ENCODE measurements around the gene ELFN2.
"Not testable (repeated sequence)": the region's sequence is repeated elsewhere in the genome, so short reads cannot be mapped to it uniquely, and the experiment has no call there.

The ELFN2 gene, protein sequence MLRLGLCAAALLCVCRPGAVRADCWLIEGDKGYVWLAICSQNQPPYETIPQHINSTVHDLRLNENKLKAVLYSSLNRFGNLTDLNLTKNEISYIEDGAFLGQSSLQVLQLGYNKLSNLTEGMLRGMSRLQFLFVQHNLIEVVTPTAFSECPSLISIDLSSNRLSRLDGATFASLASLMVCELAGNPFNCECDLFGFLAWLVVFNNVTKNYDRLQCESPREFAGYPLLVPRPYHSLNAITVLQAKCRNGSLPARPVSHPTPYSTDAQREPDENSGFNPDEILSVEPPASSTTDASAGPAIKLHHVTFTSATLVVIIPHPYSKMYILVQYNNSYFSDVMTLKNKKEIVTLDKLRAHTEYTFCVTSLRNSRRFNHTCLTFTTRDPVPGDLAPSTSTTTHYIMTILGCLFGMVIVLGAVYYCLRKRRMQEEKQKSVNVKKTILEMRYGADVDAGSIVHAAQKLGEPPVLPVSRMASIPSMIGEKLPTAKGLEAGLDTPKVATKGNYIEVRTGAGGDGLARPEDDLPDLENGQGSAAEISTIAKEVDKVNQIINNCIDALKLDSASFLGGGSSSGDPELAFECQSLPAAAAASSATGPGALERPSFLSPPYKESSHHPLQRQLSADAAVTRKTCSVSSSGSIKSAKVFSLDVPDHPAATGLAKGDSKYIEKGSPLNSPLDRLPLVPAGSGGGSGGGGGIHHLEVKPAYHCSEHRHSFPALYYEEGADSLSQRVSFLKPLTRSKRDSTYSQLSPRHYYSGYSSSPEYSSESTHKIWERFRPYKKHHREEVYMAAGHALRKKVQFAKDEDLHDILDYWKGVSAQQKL

DNA sequence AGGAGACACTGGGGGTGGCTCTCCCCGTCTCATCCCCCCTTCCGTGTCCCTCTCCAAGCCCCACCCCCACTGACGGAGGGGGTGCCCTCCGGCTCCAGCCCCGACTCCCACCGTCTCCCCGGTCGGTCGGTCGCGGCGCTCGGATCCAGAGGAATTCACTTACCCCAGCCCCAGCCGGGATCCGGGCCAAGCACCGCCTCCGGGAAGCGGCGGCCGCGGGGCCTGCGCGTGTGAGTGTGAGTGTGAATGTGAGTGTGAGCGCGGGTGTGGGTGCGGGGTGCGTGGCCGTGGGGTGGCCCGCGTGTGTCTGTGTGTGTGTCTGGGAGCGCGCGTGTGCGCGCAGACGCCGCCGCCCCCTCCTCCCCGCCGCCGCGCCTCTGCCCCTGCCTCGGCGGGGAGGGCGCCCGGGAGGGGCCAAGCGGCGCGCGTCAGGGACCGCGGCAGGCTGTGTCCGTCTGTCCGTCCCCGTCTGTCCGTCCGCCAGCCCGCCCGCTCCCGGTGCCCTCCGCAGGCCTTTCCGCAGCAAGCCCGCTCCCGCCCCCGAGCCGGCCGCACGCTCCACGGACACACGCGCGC lies at the start of gene ELFN2:
TSS of gene ELFN2 (minus strand) at position 345 of the 576 bp plus-strand sequence. CDS start 51,945 bp downstream, outside the sequence.
- DNase-seq (ENCODE audit: low read depth in 2 of 2): no peak

DNA sequence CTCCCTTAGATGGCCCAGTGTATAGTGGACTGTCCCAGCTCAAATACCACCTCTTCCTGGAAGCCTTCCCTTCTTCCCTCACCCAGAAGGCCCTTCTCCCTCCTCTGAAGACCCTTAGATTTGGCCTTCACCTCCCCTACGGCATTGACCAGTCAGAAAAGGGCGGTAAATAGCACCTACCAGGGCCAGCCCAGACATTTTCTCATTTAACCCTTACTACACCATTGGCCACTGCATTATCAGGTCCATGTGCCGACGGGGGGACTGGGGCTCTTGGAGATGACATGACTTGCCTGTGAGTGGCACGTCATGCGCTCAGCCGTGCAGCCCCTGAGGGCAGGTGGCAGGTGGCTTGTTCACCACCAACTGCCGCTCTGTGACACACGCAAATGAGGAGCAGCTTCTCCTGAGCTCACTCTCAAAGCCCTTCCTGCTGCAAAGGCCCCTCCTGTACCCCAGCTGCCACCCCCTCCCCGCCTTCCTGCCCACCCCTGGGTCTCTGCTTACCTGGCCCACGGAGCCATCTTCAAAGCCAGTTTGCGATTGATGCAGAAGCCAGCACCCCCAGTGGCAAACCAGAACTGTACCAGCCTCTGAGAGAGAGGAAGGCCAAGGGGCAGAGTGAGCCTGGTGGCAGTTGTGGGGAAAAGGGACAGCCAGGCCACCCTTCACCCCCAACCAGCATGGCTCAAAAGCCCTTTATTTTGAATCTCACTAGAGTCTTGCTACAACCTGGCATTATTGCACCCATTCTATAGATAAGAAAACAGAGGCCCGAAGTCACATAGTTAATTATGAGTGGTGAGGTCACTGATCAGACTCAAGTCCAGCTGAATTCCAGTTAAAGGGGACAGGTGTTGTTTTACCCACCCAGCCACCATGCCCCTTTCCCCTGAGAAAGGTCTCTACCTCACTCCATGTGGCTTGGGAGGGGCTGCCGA lies 49.4 kb upstream of the ELFN2 start:
- DNase-seq (ENCODE audit: low read depth in 2 of 2): no peak

DNA sequence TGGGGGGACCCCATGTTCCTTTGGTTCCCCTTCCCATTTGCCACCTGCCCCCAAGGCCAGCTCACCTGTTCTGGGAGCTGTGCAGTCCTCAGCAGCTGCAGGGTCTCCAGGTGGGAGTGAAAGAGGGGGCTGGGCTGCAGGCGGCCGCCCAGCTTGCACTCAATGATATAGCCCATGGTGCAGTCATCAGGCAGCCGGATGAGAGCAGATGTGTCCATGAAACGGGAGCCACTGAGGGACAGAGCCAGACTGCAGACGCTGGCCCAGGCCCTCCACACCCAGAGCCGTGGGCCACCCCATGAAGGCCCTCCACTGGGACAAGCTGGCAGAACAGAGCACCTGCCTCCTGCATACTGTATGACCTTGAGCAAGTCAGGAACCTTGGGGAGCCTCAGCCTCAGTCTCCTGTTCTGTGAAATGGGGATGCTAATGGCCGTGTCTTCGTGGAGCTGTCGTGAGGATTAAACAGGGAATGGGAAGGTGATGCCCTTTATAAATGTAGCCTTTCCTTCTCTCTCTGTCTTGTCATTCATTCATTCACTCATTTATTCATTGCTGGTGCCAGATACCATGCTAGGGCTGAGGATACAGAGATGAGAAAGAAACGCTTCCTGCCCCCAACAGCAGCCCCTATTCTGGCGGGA lies 47.3 kb upstream of the ELFN2 start:
- DNase-seq (ENCODE audit: low read depth in 2 of 2): no peak

DNA sequence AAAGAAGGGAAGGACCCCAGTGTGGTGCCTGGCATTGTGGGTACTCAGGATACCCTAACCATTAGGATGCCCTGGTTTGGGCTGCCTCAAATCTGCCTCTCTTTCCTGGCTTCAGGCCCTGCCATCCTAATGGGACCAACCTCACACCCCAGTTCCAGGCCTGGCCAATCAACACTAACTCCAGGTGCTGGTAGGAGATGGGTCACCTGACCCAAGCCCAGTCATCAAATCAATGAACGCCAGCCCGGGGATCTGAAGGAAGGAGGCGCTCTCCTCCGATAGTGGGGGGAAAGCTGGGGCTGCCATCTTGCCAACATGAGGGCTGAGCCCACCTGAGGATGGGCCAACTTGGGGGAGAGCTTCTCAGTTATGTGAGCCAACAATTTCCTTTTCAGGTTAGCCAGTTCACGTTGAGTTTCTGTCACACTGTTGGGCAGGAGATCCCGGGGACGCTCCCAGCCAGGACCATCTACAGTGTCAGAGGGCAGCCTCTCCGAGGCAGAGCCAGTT lies 46.2 kb upstream of the ELFN2 start:
- no peak for DNase-seq (ENCODE audit: low read depth in 2 of 2)

DNA sequence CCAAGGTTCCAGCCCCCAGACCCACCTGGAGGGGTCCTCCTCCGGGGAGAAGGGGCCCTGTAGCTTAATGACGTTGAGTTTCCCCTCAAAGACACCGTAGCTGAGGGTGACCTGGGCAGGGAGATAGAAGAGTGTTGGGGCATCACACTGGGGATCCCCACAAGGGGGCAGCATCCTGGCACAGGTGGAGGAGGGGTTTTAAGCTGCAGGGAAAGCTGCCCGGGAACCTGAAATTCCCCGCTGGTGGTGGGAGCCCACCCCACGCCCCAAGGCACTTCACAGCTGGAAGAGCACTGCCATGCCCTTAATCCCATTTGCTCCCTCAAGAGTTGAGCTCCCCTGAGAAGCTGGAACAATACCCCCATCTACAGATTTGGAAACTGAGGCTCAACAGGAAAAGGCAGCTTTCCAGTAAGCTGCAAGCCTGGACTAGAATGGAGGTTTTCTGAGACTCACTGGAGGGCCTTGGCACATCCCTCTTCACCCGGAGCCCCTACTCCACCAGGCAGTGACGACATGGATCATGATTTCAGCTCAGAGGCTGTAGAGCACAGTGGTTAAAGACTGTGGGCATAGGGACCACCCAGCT lies 45.2 kb upstream of the ELFN2 start:
- peak in 1 of 2 donors; percentile 17 for DNase-seq (ENCODE audit: low read depth in 2 of 2)

DNA sequence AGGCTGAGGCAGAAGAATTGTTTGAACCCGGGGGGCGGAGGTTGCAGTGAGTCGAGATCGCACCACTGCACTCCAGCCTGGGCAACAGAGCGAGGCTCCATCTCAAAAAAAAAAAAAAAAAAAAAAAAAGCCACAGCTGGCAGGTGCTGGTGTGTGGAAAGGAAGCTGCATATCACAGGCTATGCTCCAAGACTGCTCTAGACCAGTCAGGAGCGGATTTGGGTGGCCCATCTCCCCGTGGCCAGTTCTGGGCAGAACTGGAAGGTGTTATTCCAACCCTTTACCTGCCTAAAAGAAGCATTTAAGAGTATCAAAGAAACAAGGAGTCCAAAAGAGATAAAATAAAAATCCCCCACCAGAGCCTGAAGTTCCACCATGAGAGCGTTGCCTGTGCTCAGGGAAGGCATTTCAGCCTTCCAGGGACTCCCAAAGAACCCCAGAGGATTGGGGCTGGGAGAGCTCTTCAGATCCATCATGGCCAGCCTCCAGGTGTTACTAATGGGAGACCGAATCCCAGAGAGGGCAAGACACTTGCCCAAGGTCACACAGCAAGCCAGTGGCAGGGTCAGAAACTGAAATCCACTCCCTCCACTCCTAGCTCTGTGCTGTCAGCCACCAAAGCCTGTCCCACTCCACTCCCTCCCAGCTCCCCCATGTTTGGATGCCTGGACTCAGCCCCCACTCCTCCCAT lies 44.6 kb upstream of the ELFN2 start:
- no peak for DNase-seq (ENCODE audit: low read depth in 2 of 2)

DNA sequence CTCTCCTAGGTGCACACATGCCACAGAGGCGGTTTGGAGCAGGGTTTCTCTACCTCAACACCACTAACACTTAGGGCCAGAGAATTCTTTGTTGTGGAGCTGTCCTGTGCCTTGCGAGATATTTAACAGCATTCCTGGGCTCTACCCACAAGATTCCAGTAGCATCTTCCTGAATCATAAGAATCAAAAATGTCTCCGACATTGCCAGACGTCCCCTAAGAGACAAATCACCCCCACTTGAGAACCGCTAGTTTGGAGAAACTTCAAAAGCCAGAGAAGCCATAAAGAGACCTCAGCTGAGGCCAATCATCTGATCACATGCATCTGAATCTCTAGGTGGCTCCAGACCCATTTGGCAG lies 42.8 kb upstream of the ELFN2 start:
- no peak for DNase-seq (ENCODE audit: low read depth in 2 of 2)

DNA sequence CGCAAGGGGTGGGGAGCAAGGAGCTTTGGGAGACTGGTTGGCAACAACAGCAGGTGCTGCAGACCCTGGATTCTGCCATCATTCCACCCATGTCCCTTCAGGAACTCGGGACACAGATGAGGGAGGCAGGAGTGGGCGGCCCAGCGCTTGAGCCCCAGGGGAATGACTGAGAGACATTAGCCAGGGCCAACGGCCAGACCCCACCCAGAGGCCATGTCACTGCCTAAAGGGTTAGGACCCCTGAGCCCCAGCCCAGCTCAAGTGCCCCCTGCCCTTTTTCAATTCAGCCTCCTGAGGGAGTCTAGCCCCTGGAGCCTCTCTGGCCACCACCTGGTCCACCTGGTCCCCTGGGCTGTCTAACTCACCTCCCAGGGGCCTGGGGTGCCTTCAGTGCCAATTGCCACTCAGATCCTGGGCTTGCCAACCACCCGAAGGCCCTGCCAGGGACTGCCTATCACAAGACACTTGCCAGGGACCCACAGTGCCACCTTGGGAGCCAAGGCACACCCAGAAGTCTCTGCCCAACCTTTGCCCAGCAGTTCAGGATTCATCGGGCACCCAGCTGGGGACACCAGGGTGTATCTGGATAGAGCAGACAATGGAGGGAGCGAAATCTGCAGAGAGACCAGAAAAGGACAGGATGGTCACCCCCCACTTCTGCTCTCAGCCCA lies 42.3 kb upstream of the ELFN2 start:
- no peak for DNase-seq (ENCODE audit: low read depth in 2 of 2)

DNA sequence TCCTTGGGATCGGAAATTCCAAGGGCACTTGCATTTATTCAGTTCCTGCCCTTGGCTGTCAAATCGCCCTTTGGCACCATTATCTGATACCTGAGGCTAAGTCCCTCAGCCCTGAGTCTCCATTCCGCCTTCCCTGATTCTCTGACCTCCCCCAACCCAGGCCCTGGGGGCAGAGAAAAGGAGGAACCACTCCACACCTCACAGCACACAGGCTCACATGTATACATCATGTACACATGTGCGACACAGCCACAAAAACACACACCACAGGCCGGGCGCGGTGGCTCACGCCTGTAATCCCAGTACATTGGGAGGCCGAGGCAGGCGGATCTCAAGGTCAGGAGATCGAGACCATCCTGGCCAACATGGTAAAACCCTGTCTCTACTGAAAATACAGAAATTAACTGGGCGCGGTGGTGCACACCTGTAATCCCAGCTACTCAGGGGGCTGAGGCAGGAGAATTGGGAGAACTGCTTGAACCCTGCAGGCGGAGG lies 41.0 kb upstream of the ELFN2 start:
- not testable (repeated sequence) for DNase-seq (ENCODE audit: low read depth in 2 of 2)

DNA sequence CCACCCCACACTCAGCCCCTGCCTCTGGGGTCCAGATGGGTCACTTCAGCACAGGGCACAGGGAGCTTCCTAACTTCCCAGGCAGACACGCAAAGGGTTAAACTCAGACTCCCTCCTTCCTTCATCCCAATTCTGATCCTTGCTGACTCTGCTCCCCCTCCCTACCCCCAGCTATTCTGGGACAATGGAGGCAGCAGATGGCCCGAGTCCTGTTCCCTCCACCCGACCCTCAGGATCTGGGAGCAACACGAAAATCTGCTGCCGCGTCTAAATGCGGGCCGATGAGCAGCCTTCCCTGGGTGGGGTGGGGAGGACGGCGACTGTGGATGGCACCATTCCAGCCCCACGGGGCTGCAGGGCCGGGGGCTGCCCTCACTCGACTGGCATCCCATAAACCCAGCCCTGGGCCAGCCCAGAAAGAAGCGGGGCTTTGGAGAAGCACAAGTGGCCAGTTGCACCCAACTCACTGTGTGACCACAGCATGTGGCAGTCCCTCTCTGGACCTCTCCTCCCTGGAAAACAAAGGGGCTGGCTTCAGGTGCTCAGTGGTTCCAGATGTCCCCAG lies 40.2 kb upstream of the ELFN2 start:
- no peak for DNase-seq (ENCODE audit: low read depth in 2 of 2)

DNA sequence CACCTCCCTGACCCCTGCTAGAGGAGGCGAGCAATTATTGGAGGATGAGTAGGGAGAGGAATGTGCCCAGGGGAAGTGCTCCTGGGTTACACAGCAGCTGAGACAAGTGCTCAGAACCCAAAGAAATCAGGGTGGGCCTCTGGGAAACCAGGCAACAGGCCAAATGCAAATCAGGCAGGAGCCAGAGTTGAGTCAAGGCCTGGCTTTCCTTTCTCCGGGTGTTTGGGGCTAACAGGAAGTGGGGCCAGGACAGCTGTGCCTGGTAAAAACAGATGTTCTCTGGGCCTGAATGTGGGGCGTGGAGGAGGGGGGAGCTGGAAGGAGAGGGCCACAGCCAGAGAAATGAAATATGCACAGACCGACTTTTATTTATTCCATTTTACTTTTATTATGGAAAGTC lies 36.9 kb upstream of the ELFN2 start:
- DNase-seq (ENCODE audit: low read depth in 2 of 2): no peak

DNA sequence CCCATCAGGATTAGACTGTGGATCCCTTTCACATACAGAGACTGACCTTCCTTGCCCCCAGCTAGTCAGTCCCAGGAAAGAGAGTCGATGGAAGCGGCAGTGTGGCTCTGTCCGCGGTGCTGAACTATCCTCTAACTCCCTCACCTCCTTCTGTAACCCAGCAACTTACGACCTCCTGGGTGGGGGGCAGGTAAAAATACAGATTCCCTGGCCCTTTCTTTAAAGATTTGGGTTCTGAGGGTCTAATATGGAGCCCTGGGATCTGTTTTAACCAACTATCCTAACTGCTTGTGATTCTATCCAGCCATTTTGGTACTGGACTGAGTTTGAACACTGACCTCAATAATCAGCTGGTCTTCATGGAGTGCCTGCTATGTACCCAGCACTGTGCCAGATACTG lies 35.7 kb upstream of the ELFN2 start:
- DNase-seq (ENCODE audit: low read depth in 2 of 2): no peak

DNA sequence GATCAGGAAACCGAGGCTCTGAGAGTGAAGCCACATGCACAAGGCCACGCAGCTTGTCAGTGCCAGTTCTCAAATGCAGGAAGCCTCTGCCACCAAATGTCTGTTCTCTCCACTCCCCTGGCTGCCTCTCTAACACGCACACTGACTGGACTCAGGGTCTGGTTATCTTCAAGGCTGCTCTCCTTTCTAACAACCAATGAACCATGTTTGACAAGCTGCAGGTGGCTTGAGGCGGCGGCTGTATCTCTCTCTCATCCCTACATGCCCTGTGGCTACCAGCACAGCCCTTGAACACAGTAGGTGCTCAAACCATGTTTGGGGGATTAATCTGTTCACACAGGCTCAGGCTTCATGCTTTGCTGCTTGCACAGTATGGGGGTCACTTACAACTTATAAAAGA lies 35.2 kb upstream of the ELFN2 start:
- no peak for DNase-seq (ENCODE audit: low read depth in 2 of 2)

DNA sequence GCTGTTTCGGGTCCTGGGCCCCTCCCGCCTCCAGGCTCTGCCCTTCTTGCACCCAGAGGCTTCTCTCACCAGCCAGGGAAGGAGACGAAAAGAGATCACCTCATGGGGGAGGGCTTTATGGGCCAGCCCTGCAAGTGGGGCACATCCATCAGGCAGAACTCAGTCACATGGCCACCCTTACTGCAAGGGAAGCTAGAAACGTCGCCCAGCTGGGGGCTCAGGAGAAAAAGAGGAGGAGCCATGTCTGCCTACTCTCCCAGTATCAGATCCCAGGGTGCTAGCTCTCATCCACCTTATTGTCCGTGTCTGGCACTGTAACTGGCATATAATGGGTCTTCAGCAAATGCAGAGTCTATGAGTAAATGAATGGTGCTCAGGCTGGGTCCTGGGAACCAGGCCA lies 34.7 kb upstream of the ELFN2 start:
- DNase-seq (ENCODE audit: low read depth in 2 of 2): no peak

DNA sequence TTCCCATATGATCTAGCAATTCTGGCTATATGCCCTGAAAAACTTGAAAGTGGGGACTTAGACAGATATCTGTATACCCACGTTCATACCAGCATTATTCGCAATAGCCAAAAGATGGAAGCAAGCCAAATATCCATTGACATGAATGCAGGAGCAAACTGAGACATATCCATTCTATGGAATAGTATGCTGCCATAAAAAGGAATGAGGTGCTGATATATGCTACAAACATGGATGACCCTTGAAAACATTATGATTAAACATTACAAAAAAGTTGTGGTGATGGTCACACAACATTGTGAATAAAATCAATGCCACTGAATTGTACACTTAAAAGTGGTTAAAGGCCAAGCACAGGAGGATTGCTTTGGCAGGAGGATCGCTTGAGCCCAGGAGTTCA lies 33.4 kb upstream of the ELFN2 start:
- no peak for DNase-seq (ENCODE audit: low read depth in 2 of 2)

DNA sequence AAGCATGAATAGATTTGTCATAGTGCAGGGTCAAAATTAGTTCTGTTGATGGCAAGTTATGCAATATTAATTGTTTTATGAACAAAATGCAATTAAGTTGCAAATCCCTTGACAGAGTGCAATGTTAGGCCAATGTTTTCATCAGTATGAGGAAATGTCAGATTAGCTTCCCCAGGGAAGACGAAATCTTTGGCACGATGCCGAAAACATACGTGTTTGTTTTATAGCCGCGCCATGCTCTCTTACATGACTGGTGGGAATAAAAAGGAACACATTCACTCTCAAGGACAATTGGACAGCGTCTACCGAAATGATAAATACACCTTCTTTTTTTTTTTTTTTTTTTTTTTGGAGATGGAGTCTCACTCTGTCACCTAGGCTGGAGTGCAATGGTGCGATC lies 31.9 kb upstream of the ELFN2 start:
- no peak for DNase-seq (ENCODE audit: low read depth in 2 of 2)

DNA sequence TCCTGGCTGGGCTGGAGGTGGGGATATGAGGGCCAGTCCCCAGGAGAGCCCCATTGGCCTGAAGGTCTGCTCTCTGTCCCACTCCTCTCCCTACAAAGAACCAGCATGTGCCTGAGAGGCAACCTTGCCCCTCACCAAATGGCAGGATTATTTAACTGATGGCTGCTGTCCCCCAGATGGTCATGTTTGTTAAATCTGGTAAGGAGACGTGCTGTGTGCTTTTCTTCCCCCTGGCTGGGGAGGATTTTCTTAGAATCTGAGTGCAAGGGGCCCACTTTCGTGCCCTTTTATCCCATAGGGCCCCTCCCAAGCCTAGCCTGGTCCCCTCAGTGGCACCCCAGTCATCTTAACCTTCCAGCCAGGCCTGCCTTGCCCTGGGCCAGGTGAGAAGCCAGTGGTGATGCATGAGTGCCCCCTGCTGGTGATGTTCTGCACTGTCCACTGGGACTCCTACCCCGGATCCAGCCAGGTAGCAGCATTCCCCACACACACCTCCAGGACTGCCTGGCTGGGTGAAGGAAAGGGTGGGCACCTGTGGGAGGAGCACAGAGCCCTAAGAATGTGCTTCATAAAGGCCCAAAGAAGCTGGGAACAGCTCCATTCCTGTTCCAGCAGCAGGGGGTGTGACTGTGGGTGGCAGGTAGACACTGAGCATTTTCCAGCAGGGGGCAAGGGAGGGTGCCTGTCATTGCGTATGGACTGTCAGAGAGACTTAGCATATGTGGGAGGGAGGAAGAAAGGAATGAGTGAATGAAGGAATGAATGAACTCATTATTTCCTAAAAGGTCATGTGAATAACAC lies 30.0 kb upstream of the ELFN2 start:
- DNase-seq (ENCODE audit: low read depth in 2 of 2): peak; percentile 63 to 65

DNA sequence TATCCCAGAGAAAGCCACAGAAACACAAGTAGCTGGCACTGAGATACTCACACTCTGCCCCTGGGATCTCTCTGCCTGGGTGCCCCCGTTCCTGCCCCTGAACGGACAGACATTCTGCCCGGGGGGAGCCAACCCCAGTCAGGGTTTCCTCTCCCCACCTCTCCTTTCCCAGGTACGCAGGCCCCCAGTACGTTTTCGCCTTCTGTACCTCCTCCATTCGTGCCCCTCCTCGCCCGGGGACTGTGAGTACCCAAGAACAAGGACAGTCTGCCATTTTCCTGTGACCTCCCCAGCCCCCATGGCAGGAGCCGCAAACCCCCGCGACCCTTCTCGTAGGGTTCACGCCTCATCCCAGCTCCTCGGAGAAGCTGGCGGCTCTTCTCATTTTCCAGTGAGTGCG lies 29.1 kb upstream of the ELFN2 start:
- no peak for DNase-seq (ENCODE audit: low read depth in 2 of 2)
